OCI-LY3 (cell line): Measurements from ENCODE around the gene TRIO.

Experiments
- H2AFZ ChIP-seq: fragments of 200-600, 300-600 bp; shearing (Covaris generic); 2 replicates; pipeline ENCODE4 v1.6.0; 2014; ENCODE audit warnings: antibody characterized with exemption, low read depth, low read length
- H3K27ac ChIP-seq: fragments of 200-600, 300-600 bp; sonication (generic); 2 replicates; pipeline ENCODE4 v1.5.1; 2014; ENCODE audit warnings: mild to moderate bottlenecking, low read length, moderate library complexity, mixed read lengths
- H3K27me3 ChIP-seq: fragments of 200-600, 300-600 bp; sonication (generic); 2 replicates; pipeline ENCODE4 v1.6.1; 2014; ENCODE audit warnings: low read depth, low read length, mixed read lengths
- H3K36me3 ChIP-seq: fragments of 200-600, 300-600 bp; sonication (generic); replicated peaks from 2 replicates; pipeline ENCODE3; 2014; ENCODE audit warnings: low read depth, low read length, mixed read lengths
- H3K4me1 ChIP-seq: fragments of 300-600, 200-600 bp; sonication (generic); 2 replicates; pipeline ENCODE4 v1.6.1; 2014; ENCODE audit warnings: low read length, mixed read lengths
- H3K4me2 ChIP-seq: fragments of 200-600, 300-600 bp; sonication (generic); 2 replicates; pipeline ENCODE4 v1.6.1; 2014; ENCODE audit warnings: low read length, mixed read lengths
- H3K4me3 ChIP-seq: fragments of 300-600, 200-600 bp; sonication (generic); 2 replicates; pipeline ENCODE4 v1.5.1; 2014; ENCODE audit warnings: antibody characterized with exemption, mild to moderate bottlenecking, low read length, moderate library complexity
- H3K79me2 ChIP-seq: fragments of 300-600, 200-600 bp; shearing (Covaris generic); 2 replicates; pipeline ENCODE4 v1.6.1; 2014; ENCODE audit warnings: mild to moderate bottlenecking, low read length, mixed read lengths
- H3K9ac ChIP-seq: fragments of 300-600, 200-600 bp; shearing (Covaris generic); 2 replicates; pipeline ENCODE4 v1.6.0; 2014; ENCODE audit warnings: mild to moderate bottlenecking, low read length, moderate library complexity
- H3K9me3 ChIP-seq: fragments of 200-600, 300-600 bp; shearing (Covaris generic); 2 replicates; pipeline ENCODE4 v1.6.1; 2014; ENCODE audit warnings: low read length, mixed read lengths; ENCODE audit not compliant: insufficient read depth
- H4K20me1 ChIP-seq: fragments of 200-600, 300-600 bp; sonication (generic); 2 replicates; pipeline ENCODE4 v1.6.1; 2016; ENCODE audit warnings: low read length, mixed read lengths; ENCODE audit not compliant: insufficient read depth
- EZH2phosphoT487 ChIP-seq: fragments of 200-600 bp; shearing (Covaris generic); IDR thresholded peaks from 2 replicates; pipeline ENCODE4 v1.6.1; 2018; ENCODE audit warnings: antibody characterized with exemption, mixed run types, low read depth
- TF ChIP-seq, protein P1 (sequence below): fragments of 200-600, 300-600 bp; sonication (generic); IDR thresholded peaks from 2 replicates; pipeline ENCODE4 v1.5.1; 2014; ENCODE audit warnings: antibody characterized with exemption, low read length, low read depth

TRIO gene

DNA sequence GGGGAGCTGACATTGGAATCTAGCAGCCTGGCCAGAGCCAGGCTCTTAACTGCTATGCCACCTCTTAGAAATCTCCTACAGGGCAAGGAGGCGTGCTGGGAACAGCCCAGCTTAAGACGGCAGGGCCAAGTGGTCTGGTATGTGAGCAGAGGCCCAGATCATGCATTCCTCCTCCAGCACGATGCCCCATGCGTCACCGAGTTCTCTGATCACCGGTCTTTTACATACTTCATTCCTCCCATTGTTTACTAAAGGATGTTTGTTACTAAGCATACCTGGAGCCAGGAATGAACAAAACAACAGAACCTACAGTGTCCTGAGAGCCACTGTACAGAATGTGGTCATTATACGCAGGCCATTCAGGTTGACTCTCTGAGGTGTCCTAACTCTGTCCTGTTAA, 73.8 kb downstream of the TRIO start:
- Histone ChIP-seq H3K79me2 (no peaks in the 10 kb centered on the region), H3K4me1 (peaks cover 3% of the 10 kb centered on the region; the same call in 1 of the 2 replicates), H3K36me3 (no peaks in the 10 kb centered on the region), H3K27me3 (no peaks in the 10 kb centered on the region), H2AFZ (no peak overlapping the region), H3K27ac (no peak overlapping the region), H3K4me3 (no peak overlapping the region), H4K20me1 (no peaks in the 10 kb centered on the region), H3K9ac (no peak overlapping the region), H3K9me3 (no peaks in the 10 kb centered on the region), H3K4me2 (no peak overlapping the region)
- no peak for TF ChIP-seq EZH2phosphoT487
- TF ChIP-seq, protein P1, sequence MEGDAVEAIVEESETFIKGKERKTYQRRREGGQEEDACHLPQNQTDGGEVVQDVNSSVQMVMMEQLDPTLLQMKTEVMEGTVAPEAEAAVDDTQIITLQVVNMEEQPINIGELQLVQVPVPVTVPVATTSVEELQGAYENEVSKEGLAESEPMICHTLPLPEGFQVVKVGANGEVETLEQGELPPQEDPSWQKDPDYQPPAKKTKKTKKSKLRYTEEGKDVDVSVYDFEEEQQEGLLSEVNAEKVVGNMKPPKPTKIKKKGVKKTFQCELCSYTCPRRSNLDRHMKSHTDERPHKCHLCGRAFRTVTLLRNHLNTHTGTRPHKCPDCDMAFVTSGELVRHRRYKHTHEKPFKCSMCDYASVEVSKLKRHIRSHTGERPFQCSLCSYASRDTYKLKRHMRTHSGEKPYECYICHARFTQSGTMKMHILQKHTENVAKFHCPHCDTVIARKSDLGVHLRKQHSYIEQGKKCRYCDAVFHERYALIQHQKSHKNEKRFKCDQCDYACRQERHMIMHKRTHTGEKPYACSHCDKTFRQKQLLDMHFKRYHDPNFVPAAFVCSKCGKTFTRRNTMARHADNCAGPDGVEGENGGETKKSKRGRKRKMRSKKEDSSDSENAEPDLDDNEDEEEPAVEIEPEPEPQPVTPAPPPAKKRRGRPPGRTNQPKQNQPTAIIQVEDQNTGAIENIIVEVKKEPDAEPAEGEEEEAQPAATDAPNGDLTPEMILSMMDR: no peak

- TF ChIP-seq EZH2phosphoT487: no peak
- TF ChIP-seq, protein P1: no peak
- Histone ChIP-seq H3K79me2 (no peaks in the 10 kb centered on the region), H4K20me1 (no peaks in the 10 kb centered on the region), H3K9me3 (no peaks in the 10 kb centered on the region), H3K4me3 (no peak overlapping the region), H3K36me3 (no peaks in the 10 kb centered on the region), H3K4me2 (no peak overlapping the region), H3K4me1 (no peaks in the 10 kb centered on the region), H2AFZ (no peak overlapping the region), H3K9ac (no peak overlapping the region), H3K27me3 (no peaks in the 10 kb centered on the region), H3K27ac (no peak overlapping the region)
Observed at GRCh38 chr5:14217587-14217986, 74.4 kb downstream of the TRIO start.

- H3K27ac ChIP-seq: no peak overlapping the region
- no peaks in the 10 kb centered on the region for H3K4me1 ChIP-seq
- no peak overlapping the region for H3K4me3 ChIP-seq
- H3K27me3 ChIP-seq: no peaks in the 10 kb centered on the region
- H3K4me2 ChIP-seq: no peak overlapping the region
- no peaks in the 10 kb centered on the region for H4K20me1 ChIP-seq
- no peaks in the 10 kb centered on the region for H3K36me3 ChIP-seq
- H3K9ac ChIP-seq: no peak overlapping the region
- TF ChIP-seq, protein P1: no peak
- no peak for TF ChIP-seq EZH2phosphoT487
- no peaks in the 10 kb centered on the region for H3K79me2 ChIP-seq
- no peaks in the 10 kb centered on the region for H3K9me3 ChIP-seq
- H2AFZ ChIP-seq: no peak overlapping the region
Observed at GRCh38 chr5:14218011-14218410, 74.9 kb downstream of the TRIO start.

DNA sequence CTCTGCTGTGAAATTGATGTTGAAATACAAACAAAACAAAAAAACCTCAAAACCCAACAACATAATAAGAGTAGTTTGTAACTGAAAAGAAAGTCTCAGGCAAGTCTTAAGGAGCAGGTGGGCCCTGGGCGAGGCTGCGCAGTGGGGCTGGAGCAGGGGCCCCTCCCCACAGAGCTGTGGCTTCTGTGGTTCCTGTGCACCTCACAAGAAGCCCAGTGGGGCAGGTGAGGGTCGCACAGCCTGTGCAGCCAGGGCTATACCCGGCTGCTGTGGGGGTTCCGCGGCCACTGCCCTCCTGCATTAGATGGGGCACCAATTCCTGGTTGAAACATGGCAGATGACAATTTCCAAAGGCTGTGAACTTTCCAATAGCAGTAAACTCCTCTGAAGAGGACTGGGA, 75.3 kb downstream of the TRIO start:
- no peaks in the 10 kb centered on the region for H3K79me2 ChIP-seq
- H3K27ac ChIP-seq: no peak overlapping the region

More for the DNA sequence above, 75.3 kb downstream of the TRIO start:
- no peaks in the 10 kb centered on the region for H3K9me3 ChIP-seq
- H3K4me1 ChIP-seq: no peaks in the 10 kb centered on the region
- no peak overlapping the region for H2AFZ ChIP-seq
- no peaks in the 10 kb centered on the region for H3K27me3 ChIP-seq
- TF ChIP-seq, protein P1: no peak
- TF ChIP-seq EZH2phosphoT487: no peak
- H4K20me1 ChIP-seq: no peaks in the 10 kb centered on the region
- no peaks in the 10 kb centered on the region for H3K36me3 ChIP-seq
- H3K9ac ChIP-seq: no peak overlapping the region
- H3K4me2 ChIP-seq: no peak overlapping the region
- no peak overlapping the region for H3K4me3 ChIP-seq
